ENCODE data around the gene LRRC26.

GRCh38 chr9:137174722-137175293 lies 5.0 kb upstream of the LRRC26 start:
- TF ChIP-seq CTCF (IDR thresholded peaks at IDR 0.05; ENCODE audit: low read depth, low read length, poor library complexity, severe bottlenecking) (no peak), EZH2phosphoT487 (IDR thresholded peaks at IDR 0.05; ENCODE audit: borderline replicate concordance, low read length) (no peak)

Data from DOHH2 (cell line).